HG03575 (cell line): ENCODE measurements around the gene COX19.
"Not testable (repeated sequence)": the region's sequence is repeated elsewhere in the genome, so short reads cannot be mapped to it uniquely, and the experiment has no call there.

Experiments
- ATAC-seq: cut with Tn5 transposase; IDR thresholded peaks from one replicate; pipeline ENCODE4 v1.9.1; 2021; ENCODE audit not compliant: unreplicated experiment, insufficient number of reproducible peaks, low FRiP score; ENCODE audit errors: extremely low read depth

Gene COX19

DNA sequence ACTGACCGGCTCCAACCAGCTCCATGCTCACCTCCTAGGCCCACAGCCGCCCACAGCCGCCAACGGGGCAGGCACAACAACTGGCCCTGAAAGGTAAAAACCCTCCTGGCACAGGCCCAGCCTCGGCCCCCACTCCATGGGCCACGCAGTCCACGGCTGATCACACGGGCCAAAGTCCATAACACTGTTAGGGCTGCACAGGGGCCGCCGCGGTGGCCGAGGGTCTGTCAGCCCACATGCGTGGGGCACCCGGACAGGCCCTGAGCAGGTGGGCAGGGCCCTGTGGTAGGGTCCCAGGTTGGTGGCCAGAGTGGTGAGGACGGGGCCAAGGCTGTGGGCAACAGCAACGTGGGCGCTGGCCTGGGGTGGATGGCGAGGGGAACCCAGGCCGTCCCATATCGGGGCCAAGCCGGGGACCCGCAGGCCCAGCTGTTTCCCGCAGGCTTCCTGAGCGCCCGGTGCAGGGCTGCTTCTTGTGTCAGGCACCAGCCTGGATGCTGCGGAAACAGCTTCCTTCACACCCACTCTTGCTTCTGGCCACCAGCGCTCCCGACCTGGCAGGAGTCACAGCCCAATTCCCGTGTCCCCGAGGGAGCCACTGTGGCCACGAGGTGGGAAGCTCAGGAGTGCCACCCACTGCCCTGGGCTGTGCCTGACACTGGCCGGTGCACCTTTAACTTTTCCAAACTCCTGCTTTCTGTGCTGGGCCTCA, 36.8 kb upstream of the COX19 start:
- no peak for ATAC-seq

DNA sequence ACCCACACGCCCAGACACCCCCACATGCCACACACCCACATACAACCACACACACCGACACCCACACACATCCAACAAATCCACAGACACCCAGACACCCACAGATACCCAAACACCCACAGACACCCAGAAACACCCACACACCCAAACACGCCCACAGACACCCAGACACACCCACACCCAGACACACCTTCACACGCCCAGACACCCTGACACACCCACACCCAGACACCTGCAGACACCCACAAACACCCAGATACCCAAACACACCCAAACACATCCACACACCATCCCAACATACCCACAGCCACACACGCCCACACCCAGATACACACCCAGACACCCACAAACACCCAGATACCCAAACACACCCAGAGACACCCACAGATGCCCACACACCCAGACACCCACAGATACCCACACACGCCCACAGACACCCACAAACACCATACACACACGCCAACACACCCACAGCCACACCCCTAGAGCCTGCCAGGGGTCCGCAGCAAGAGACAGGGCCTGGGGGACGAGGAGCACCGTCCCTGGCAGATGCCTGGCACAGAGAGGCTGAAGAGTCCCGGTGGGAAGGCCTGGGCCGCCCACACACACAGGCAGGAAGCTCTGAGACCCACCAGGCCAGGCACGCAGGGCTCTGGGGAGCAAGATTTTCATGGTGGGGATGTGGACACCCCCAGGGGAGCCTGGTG, 36.1 kb upstream of the COX19 start:
- ATAC-seq: no peak

DNA sequence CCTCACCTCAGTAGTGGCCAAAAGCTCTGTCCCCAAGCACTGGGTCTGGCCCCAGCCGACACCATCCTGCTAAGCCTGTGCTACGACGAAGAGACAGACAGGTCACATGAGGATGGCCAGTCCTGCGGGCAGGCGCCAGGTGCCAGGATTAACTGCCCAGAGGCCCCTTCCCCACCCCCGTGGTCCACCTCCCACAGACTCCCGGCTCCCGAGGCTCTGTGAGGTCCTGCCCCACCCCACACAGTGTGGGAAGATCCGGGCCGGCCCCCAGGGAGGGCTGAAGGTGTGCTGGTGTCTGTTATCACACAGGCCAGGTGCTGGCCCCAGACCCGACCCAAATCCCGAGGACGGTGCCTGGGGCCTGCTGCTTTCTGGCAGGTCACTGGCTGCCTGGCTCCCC, 34.9 kb upstream of the COX19 start:
- no peak for ATAC-seq

DNA sequence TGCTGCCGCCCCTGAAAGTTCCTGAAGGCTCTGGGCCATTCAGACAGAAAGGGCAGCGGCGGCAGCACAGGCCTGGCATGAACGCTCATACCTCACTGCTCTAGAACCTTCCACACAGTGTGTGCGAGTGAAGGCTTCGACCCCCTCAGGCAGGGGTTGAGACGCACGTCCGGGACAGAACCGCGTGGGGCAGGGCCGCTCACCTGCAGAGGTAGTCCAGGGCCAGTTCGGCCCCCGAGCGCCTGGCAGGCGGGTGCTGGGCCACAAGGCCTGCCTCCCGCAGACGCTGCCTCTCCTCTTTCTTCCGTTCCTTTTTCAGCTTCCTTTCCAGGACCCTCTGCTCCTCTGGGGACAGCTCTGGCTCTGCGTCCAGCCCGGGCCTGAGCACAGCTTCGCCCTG, 34.4 kb upstream of the COX19 start:
- ATAC-seq: no peak

DNA sequence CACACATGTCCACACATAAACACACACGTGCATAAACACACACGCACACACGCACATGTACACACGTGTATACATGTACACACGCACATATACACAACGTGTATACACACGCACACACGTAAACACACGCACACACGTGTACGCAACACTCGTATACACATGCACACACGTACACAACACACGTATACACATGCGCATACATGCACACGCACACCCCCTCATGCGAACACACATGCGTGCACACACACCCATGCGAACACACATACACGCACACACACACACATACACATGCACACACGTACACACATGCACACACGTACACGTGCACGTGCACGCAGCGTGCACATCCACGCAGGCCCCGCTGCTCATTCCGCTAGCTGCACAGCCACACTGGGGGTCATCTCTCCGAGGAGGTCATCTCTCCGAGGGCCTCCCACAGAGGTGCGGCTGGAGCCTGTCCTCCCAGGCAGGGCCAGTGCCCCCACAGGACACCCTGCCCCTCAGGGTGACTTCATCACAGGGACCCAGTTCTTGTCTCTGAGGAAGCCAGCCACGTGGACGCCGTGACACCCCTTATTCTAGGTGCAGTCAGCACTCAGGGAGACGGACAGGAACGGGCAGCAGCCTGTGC, 33.5 kb upstream of the COX19 start:
- ATAC-seq: no peak

DNA sequence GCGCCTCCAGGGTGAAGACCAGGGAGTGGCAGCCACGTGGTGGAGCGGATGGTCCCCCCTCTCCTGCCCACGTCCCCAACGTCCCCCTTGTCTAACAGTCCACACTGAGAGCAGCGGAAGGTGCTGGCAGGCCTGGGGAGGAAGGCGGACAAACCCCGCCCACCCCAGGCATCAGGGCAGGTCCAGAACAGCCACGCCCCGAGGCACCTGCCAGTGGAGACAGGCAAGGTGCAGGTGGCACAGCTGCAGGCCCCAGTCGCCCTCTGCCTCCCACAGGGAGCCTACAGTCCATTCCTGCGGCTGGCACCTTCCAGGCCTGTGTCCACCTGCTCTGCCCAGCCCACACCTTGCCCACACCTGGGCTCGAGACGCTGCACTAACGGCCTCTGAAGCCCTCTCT, 32.6 kb upstream of the COX19 start:
- ATAC-seq: no peak

DNA sequence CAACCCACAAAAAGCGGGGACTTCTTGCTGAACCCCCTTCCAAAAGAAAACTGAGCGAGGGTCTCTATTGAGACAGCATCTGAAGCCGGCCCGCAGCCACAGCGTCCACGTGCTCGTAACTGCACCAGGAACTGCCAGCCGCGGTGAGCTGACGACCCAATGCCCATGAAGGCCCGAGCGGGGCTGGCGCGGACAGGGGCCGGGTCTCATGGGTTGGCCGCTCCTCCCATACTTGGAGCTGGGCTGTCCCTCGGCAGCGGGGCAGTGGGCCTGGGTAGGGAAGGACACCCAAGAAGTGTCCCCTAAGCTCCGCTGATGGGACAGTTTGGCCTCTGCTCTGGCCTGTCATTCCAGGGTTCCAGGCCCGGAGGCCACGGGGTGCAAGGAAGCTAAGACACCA, 30.0 kb upstream of the COX19 start:
- no peak for ATAC-seq

DNA sequence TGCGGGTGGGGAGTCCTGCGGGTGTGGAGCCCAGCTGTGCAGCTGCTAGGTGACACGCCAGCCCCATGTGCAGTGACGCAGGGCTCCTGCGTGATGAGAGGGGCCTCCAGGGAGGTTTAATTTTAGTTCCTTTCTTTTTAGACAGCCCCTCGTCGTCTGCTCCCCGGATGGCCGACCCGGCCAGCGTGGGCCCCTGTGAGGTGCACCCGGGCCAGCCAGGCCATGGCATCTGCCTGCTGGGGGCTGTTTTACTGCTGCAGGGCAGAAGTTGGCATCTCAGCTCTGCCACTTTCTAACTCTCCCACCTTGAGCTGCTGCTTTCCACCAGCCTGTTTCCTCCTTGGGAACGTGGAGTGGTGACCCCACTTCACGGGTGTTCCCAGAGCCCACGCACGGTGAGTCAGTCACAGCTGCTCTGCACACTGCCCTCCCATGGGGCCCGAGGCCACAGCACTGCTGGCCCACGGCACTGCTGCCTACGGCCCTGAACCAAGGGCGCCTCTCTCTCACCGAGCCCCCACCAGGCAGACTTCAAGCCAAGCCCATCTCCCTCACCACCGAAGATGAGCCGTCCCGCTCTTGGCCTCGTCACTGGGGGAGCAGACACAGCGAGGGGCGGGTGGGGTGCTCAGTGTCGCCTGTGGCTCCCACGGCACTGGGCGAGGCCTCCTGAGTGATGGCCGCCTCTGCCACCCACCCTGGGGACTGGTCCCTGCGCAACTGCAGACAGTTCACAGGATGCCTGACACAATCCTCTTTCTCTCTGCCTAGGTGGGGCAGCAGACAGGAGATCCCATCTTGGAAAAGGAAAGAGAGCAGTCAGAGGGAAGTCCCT, 28.9 kb upstream of the COX19 start:
- no peak for ATAC-seq

DNA sequence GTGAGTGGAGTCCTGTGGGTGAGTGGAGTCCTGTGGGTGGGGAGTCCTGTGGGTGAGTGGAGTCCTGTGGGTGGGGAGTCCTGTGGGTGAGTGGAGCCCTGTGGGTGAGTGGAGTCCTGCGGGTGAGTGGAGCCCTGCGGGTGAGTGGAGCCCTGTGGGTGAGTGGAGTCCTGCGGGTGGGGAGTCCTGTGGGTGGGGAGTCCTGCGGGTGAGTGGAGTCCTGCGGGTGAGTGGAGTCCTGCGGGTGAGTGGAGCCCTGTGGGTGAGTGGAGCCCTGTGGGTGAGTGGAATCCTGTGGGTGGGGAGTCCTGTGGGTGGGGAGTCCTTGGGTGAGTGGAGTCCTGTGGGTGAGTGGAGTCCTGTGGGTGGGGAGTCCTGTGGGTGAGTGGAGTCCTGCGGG, 27.1 kb upstream of the COX19 start:
- ATAC-seq: not testable (repeated sequence)

DNA sequence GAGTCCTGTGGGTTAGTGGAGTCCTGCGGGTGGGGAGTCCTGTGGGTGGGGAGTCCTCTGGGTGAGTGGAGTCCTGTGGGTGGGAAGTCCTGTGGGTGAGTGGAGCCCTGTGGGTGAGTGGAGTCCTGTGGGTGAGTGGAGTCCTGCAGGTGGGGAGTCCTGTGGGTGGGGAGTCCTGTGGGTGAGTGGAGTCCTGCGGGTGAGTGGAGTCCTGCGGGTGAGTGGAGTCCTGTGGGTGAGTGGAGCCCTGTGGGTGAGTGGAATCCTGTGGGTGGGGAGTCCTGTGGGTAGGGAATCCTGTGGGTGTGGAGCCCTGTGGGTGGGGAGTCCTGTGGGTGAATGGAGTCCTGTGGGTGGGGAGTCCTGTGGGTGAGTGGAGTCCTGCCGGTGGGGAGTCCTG, 26.7 kb upstream of the COX19 start:
- ATAC-seq: not testable (repeated sequence)

DNA sequence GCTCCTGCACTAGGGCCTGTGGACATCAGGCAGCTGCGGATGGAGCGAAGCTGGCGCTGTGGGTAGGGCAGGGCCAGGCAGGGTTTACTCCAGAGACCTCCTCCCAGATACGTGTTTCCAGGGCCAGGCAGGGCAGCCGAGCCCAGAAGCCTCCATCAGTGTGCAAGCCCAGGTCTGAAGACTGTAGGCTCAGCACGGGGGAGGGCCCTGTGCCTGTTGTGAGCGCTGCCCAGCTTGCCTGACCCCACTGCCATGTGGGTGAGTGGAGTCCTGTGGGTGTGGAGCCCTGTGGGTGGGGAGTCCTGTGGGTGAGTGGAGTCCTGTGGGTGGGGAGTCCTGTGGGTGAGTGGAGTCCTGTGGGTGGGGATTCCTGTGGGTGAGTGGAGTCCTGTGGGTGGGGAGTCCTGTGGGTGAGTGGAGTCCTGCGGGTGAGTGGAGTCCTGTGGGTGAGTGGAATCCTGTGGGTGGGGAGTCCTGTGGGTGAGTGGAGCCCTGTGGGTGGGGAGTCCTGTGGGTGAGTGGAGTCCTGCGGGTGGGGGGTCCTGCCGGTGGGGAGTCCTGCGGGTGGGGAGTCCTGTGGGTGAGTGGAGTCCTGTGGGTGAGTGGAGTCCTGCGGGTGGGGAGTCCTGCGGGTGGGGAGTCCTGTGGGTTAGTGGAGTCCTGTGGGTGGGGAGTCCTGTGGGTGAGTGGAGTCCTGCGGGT, 25.9 kb upstream of the COX19 start:
- ATAC-seq: not testable (repeated sequence)

DNA sequence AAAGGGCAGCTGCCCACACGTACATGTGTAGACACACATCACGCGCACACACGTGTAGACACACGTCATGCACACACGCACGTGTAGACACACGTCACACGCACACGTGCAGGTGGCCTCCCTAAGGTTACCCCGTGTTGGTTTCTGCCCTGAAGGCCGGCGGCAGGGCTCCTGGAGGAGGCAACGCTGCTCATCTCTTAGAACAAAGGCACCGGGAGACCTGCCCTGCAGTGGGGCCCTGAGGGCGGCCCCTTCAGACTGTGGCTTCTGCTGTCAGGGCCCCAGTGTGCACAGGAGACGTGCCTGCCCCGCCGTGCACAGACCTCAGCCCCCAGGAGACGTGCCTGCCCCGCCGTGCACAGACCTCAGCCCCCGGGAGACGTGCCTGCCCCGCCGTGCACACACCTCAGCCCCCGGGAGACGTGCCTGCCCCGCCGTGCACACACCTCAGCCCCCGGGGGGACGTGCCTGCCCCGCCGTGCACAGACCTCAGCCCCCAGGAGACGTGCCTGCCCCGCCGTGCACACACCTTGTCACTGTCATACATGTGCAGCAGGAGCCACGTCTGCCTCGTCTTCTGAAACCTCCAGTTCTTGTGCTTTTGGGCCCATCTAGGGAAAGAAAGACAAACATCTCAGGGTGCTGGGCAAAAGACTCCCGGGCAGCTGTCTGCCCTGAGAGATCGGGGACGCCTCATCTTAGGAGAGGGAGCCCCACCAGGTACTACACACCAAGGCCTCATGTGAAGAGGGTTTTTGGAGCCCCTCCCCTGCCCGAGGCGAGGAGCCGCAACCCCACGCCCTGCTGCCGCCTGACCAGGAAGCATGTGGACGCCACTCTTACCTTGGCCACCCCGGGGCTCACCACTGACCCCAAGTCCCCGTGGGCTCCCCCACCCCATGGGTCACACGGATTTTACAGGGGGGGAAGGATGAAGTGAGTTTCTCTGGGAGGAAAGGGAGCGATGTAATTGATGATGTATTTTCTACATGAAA, 24.9 kb upstream of the COX19 start:
- no peak for ATAC-seq

DNA sequence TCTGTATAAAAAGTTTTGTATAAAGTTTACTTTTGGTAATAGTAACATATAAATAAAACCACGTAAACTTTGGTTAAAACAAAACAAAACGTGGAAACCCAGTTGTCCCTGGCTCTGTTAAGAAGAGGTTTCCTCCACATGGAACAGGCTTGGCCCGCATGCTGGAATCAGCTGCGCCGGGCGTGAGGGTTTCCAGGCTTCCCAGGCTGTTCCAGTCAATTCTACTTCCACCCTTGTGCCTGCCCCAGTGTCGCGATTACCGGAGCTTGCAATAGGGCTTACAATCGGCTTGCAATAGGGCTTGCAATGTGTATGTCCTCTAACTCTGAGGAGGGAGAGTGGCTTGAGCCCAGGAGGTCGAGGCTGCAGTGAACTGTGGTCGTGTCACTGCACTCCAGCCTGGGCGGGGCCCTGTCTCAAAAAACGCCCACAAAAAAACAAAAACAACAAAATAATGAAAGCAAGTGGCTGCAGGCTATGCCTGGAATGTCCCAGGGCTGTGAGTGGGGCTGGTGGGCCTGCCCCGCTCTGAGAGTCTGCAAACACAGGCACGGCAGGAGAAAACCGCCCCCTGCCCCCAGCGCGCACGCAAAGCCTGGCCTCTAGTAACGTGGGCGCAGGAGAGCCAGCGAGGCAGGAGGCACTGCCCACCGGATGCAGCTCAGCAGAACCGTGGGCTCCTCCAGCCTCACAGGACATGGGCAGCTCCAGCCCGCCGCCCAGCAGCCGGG, 24.0 kb upstream of the COX19 start:
- no peak for ATAC-seq

DNA sequence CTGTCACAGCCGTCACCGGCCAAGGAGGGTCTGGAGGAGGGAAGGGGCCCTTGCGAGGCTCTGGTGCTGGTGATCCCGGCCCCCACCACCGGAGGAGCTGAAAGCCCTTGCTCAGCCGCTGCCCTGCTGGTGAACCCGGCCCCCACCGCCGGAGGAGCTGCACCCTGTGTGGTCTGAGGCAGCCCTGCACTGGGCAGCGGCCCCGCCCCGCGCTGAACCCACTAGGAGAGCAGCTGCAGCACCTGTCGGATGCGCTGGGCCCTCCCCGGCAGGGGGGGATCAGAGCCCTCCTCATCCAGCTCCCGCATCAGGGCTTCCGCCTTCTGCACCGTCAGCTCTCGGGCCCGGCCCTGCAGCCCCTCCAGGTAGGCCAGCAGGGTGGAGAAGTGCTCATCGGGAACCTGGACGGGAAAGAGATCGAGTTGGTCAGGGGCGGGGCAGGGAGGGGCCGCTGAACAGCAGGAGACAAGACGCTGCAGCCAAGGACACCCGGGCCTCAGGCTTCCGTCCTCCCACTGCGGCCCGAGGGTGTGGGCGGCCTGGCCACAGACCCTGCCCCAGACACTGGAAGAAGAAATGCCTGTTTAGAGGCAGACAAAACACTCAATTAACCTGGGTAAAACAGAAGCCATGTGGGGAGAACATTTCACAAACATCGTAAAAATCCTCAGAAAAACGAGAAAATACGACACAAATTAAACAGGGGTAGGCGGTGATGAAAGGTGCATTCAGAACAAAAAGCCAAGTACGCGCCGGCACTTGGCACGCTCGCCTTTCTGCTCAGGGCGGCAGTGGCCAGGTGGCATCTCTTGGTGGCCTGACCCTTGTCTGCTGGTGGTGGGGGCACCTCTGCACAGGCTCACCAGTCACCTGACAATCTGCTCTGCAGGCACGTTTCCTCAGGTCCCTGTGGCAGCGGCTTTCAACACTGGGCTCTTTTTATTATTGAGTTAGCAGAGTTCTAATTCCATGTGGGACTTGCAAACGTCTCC, 22.4 kb upstream of the COX19 start:
- no peak for ATAC-seq

DNA sequence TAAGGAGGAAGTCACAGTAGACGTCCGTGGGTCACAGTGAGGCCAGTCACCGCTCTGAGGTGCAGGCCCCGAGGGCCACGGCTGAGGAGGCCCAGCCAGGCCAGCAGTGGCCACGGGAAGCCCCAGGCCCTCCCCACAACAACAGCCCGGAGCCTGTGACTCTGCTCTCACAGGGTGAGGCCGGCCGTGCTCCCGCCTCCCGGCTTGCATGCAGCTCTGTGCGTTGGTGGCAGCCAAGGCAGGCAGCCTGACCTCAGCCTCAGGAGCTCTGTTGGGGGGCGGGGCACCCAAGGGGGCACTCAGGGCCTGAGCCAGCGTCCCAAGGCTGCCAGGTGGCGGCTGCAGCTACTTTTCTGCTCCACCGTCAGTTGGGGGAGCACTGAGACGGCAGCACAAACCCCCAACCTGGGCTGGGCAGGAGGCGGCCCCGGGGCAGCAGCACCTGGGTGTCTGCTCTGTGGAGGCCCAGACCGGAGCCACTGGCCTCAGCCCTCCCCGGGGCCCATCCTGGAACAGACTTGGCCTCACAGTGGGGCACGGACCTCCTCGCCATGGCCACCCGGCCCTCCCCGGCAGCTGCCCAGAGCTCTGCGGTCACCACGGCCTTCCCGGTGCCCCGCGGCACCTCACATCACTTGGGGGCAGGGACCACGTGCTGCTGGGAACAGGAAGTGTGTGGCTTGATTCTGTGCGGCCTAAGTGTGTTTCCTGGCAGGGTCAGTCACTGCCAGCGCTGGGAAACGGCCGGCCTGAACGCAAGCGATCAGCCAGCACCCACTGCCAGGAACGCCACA, 20.9 kb upstream of the COX19 start:
- no peak for ATAC-seq
